RKO (cell line): ENCODE data around the gene SPTBN4.
"Not testable (repeated sequence)": the region's sequence is repeated elsewhere in the genome, so short reads cannot be mapped to it uniquely, and the experiment has no call there.

Source experiments
- DNase-seq: peaks from one replicate; pipeline ENCODE4 v3.0.0-alpha.2; 2016; ENCODE audit warnings: low spot score

The SPTBN4 gene

GRCh38 chr19:40530091-40530901, 63.5 kb downstream of the SPTBN4 start:
- no peak for DNase-seq

- DNase-seq: no peak
These were observed 66.7 kb downstream of the SPTBN4 start for GRCh38 chr19:40533508-40533907.

GRCh38 chr19:40534148-40534547, 67.3 kb downstream of the SPTBN4 start:
- no peak for DNase-seq

GRCh38 chr19:40539070-40539469, 72.3 kb downstream of the SPTBN4 start:
- DNase-seq: peak; percentile 62

GRCh38 chr19:40542202-40542859, 75.5 kb downstream of the SPTBN4 start:
- DNase-seq: no peak

GRCh38 chr19:40543029-40543597, 76.3 kb downstream of the SPTBN4 start:
- no peak for DNase-seq

- DNase-seq: not testable (repeated sequence)
These were observed 79.5 kb downstream of the SPTBN4 start for GRCh38 chr19:40546153-40546841.

GRCh38 chr19:40547190-40547589, 80.4 kb downstream of the SPTBN4 start:
- not testable (repeated sequence) for DNase-seq

- no peak for DNase-seq
These were observed 81.0 kb downstream of the SPTBN4 start for GRCh38 chr19:40547836-40548235.

- peak; percentile 30 for DNase-seq
These were observed 82.4 kb downstream of the SPTBN4 start for GRCh38 chr19:40549007-40549708.

- DNase-seq: no peak
These were observed 84.2 kb downstream of the SPTBN4 start for GRCh38 chr19:40550951-40551350.

GRCh38 chr19:40552848-40553247, 86.0 kb downstream of the SPTBN4 start:
- DNase-seq: no peak

- no peak for DNase-seq
These were observed 87.4 kb downstream of the SPTBN4 start for GRCh38 chr19:40553885-40554857.

- no peak for DNase-seq
These were observed 89.3 kb downstream of the SPTBN4 start for GRCh38 chr19:40555978-40556689.

GRCh38 chr19:40556953-40557530, 90.2 kb downstream of the SPTBN4 start:
- no peak for DNase-seq

- no peak for DNase-seq
These were observed 92.6 kb downstream of the SPTBN4 start for GRCh38 chr19:40559394-40559793.

- DNase-seq: no peak
These were observed 93.3 kb downstream of the SPTBN4 start for GRCh38 chr19:40560092-40560507.

GRCh38 chr19:40561947-40562346, 95.1 kb downstream of the SPTBN4 start:
- no peak for DNase-seq

- DNase-seq: not testable (repeated sequence)
These were observed 97.7 kb downstream of the SPTBN4 start for GRCh38 chr19:40564535-40564934.

- DNase-seq: no peak
These were observed 98.6 kb downstream of the SPTBN4 start for GRCh38 chr19:40565355-40565754.
